ENCODE measurements around the gene EEFSEC. TPM values are rescaled to one million over a fixed set of nuclear protein-coding genes. Genes with fewer than 3 reads are reported as not detected.

The EEFSEC gene
- polyA plus RNA-seq, 1 donor from 2014 or later: 4.6 TPM

DNA sequence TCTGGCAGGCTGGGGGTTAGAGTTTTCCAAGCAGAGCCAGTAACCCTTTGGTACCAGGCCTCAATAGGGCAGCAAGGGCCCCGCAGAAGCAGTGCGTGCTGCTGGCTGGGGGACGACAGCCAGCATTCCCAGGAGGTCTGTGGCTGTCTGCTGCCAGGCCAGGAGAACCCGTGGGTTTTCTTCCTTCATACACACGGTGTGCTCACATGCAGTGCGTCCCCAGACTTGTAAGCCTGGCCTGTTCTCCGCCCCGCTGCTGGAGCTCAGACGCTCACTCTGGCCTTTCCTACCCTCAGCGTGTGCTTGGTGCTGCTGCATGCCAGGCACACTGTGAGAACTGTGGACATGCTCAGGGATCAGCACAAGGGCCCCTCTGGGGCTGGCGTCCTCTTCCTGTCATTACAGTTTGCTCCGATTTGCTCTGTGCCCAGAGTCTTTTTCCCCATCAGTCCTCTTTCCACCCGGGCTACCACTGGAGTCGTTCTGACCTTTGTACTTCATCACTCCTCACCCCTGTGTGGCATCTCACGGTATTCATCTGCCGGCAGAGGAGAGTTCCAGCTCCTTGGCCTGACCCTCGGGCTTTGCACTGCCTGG lies 163.9 kb downstream of the EEFSEC start:
- Histone ChIP-seq H3K9ac (ENCODE audit: low read length) (no peak overlapping the region), H3K4me2 (ENCODE audit: low read length) (no peak overlapping the region)
- no peak for TF ChIP-seq RAD21 (conservative IDR thresholded peaks at IDR 0.05)
- no peak for TF ChIP-seq CTCF (IDR thresholded peaks at IDR 0.05; ENCODE audit: poor library complexity, severe bottlenecking)
- no peak for TF ChIP-seq TAF1 (IDR thresholded peaks at IDR 0.05; ENCODE audit: low read depth)
- TF ChIP-seq MXI1 (conservative IDR thresholded peaks at IDR 0.05; ENCODE audit: poor library complexity, severe bottlenecking): no peak
- TF ChIP-seq EZH2 (IDR thresholded peaks at IDR 0.05; ENCODE audit: borderline replicate concordance, insufficient read depth, low read length, poor library complexity, severe bottlenecking): no peak
- no peak for TF ChIP-seq EP300 (conservative IDR thresholded peaks at IDR 0.05; ENCODE audit: poor library complexity, severe bottlenecking)
- TF ChIP-seq POLR2AphosphoS5 (IDR thresholded peaks at IDR 0.05): no peak
- TF ChIP-seq SMC3 (conservative IDR thresholded peaks at IDR 0.05; ENCODE audit: poor library complexity): no peak
- TF ChIP-seq, protein P1, sequence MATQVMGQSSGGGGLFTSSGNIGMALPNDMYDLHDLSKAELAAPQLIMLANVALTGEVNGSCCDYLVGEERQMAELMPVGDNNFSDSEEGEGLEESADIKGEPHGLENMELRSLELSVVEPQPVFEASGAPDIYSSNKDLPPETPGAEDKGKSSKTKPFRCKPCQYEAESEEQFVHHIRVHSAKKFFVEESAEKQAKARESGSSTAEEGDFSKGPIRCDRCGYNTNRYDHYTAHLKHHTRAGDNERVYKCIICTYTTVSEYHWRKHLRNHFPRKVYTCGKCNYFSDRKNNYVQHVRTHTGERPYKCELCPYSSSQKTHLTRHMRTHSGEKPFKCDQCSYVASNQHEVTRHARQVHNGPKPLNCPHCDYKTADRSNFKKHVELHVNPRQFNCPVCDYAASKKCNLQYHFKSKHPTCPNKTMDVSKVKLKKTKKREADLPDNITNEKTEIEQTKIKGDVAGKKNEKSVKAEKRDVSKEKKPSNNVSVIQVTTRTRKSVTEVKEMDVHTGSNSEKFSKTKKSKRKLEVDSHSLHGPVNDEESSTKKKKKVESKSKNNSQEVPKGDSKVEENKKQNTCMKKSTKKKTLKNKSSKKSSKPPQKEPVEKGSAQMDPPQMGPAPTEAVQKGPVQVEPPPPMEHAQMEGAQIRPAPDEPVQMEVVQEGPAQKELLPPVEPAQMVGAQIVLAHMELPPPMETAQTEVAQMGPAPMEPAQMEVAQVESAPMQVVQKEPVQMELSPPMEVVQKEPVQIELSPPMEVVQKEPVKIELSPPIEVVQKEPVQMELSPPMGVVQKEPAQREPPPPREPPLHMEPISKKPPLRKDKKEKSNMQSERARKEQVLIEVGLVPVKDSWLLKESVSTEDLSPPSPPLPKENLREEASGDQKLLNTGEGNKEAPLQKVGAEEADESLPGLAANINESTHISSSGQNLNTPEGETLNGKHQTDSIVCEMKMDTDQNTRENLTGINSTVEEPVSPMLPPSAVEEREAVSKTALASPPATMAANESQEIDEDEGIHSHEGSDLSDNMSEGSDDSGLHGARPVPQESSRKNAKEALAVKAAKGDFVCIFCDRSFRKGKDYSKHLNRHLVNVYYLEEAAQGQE (IDR thresholded peaks at IDR 0.05; ENCODE audit: borderline replicate concordance): no peak

DNA sequence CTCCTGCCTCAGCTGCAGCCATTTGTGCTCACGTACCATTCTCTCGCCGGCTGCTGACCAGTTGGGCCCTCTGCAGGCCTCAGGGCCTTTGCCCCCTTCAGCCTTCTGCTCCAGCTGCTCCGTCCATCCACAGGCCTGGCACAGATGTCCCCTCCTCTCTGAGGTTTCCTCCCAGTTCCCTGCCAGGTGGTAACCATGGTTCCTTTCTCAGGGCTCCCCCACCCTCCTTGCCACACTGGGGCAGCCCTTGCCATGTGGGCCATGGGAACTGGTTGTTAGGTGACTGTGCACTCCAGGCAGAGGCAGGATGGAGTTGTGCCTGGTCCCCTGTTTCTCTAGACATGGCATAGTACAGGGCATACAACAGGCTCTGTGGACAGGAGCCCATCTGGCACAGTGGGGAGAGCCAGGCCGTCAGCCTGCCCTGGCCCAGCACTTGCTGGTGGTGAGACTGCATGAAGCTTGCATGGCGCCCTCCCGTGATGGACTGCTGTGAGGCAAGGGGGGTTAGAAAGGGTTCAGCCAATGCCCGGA lies 164.5 kb downstream of the EEFSEC start:
- no peaks in the 10 kb centered on the region for H3K79me2 ChIP-seq (replicated peaks; ENCODE audit: insufficient read depth, low read length)
- H3K27ac ChIP-seq (ENCODE audit: low read length): no peak overlapping the region

More for the DNA sequence above, 163.9 kb downstream of the EEFSEC start:
- Histone ChIP-seq H3K9me3 (ENCODE audit: low read length) (no peaks in the 10 kb centered on the region), H3K27me3 (ENCODE audit: insufficient read depth, low read depth, low read length) (no peaks in the 10 kb centered on the region), H3K4me3 (ENCODE audit: low read length) (no peak overlapping the region), H2AFZ (ENCODE audit: low read depth, low read length) (no peak overlapping the region), H3K79me2 (replicated peaks; ENCODE audit: insufficient read depth, low read length) (no peaks in the 10 kb centered on the region), H3K9me2 (ENCODE audit: insufficient read depth, low read length) (no peaks in the 10 kb centered on the region), H3K36me3 (ENCODE audit: insufficient read depth, low read length) (no peaks in the 10 kb centered on the region), H4K20me1 (ENCODE audit: insufficient read depth) (no peaks in the 10 kb centered on the region), H3K27ac (ENCODE audit: low read length) (no peak overlapping the region), H3F3A (ENCODE audit: insufficient read depth, low read length, poor library complexity, severe bottlenecking) (no peaks in the 10 kb centered on the region)

More for the DNA sequence above, 164.5 kb downstream of the EEFSEC start:
- Histone ChIP-seq H3K27me3 (ENCODE audit: insufficient read depth, low read depth, low read length) (no peaks in the 10 kb centered on the region), H3F3A (ENCODE audit: insufficient read depth, low read length, poor library complexity, severe bottlenecking) (no peaks in the 10 kb centered on the region), H3K9ac (ENCODE audit: low read length) (no peak overlapping the region), H3K9me3 (ENCODE audit: low read length) (no peaks in the 10 kb centered on the region), H3K4me3 (ENCODE audit: low read length) (no peak overlapping the region), H4K20me1 (ENCODE audit: insufficient read depth) (no peaks in the 10 kb centered on the region), H3K36me3 (ENCODE audit: insufficient read depth, low read length) (no peaks in the 10 kb centered on the region), H3K9me2 (ENCODE audit: insufficient read depth, low read length) (no peaks in the 10 kb centered on the region), H2AFZ (ENCODE audit: low read depth, low read length) (no peak overlapping the region), H3K4me2 (ENCODE audit: low read length) (no peak overlapping the region)
- TF ChIP-seq POLR2AphosphoS5 (IDR thresholded peaks at IDR 0.05): no peak

Measured in neural cell (in vitro differentiated cells).